ENCODE results near the gene TMOD3.

DNA sequence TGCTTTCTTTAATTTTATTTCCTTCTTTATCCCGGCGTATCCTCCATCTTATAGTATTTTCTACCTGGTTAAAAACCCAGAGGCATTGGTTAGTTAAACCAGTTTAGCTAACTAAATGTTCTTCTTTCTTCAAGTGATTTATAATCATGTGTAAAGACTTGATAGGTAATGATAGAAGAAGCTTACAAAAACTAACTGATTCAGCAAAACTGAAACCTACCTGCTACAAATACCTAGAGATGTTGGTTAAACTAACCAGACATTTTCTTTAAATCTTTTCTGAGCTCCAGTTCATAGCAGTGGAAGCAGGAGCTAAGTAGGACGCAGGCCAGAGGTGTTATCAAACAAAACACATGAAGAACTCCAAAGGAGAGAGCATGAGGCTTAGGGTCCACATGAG is 97.4 kb downstream of the TMOD3 start:
- no peak for TF ChIP-seq CTCF (IDR thresholded peaks at IDR 0.05; ENCODE audit: low read depth, low read length)
- no peak for TF ChIP-seq POLR2A (IDR thresholded peaks at IDR 0.05; ENCODE audit: extremely low read depth, insufficient read length)
- TF ChIP-seq MYC (IDR thresholded peaks at IDR 0.05; ENCODE audit: low read depth, low read length): no peak

Data from NB4 (cell line).